GM20000 (cell line): ENCODE results near the gene USP13.

ENCODE experiments used
- DNase-seq: peaks from one replicate; pipeline ENCODE4 v3.0.0; 2012; ENCODE audit warnings: low spot score
- CTCF ChIP-seq: IDR thresholded peaks from 2 replicates; pipeline ENCODE4 v1.5.1; 2012; ENCODE audit warnings: mild to moderate bottlenecking, control low read depth; ENCODE audit errors: extremely low read depth, missing control alignments

USP13 gene

DNA sequence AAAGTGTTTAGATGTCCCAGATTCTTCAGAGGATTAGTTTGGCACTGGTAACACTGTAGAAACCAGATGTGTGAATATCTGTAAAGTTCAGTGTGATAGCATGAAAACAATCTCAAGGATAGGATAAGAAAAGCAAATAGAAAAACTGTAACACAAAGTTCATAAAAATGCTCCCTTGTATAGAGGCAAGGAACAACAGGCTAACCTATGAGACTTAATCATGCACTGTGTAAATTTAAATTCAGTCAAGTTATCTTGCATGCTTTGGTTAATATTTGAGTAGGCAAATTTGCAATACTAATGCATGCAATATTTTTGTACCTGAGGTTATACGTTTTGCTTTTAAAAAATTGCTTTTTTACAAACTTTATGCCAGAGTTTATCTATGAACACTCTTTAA, 144.4 kb downstream of the USP13 start:
- no peak for DNase-seq
- TF ChIP-seq CTCF = no peak

GRCh38 chr3:179801263-179801662, 148.4 kb downstream of the USP13 start:
- no peak for DNase-seq
- TF ChIP-seq CTCF = no peak

DNA sequence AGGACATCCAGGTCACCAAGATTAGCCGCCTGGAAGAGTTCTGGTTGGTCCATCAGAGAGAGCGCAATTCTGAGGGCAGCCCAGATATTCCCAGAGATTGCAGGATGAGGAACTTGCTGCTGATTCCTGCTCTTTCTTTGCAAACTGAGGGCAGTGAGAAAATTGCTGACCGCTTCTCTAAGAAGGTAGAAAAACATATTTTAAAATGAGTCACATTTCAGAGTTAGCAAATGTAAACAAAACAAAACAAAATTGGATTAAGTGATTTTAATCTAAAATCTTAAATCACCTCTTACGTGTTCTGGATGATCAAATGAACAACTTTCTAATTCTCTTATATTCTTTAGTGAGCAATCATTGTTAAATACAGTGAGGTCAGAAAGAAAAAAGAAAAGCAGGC, 149.0 kb downstream of the USP13 start:
- no peak for TF ChIP-seq CTCF
- no peak for DNase-seq

DNA sequence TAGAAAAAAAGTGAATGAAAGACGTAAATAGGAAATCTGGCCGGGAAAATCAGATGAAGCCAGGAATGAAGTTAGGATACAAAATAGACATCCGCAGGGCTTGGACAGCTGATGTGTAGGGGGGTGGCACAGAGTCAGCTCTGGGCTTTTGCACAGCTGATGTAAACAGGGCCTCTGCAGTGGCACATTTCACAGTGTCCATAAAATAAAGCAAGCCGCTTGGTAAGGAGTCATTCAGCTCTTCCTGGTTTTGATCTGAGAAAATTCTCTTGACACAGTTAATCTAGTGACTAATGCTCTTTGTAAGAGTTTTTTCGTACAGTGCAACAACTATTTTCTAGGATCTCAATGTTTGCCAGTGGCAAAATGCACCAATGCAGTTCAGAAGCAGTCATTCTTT, 153.3 kb downstream of the USP13 start:
- TF ChIP-seq CTCF = no peak
- DNase-seq = no peak

- DNase-seq = no peak
- no peak for TF ChIP-seq CTCF
Measured at GRCh38 chr3:179807588-179807987, 154.7 kb downstream of the USP13 start.

DNA sequence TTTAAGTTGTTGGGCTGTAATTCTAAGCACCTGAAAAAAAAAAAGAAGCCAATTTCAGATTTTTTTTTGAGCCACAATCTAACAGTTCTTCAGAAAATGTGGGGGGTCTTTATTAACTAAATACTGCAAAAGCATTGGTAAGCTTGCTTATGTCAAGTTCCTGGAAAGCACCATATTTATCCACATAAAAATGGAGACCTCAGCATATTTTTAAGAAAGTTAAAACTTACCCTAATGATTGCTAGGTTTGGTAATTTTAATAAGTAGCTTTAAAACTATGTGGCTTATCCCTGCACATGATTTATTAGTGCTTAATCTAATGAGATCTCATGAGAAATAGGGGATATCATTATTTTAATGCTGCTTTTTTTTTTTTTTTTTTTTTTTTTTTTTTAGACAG, 156.8 kb downstream of the USP13 start:
- no peak for DNase-seq
- no peak for TF ChIP-seq CTCF

DNA sequence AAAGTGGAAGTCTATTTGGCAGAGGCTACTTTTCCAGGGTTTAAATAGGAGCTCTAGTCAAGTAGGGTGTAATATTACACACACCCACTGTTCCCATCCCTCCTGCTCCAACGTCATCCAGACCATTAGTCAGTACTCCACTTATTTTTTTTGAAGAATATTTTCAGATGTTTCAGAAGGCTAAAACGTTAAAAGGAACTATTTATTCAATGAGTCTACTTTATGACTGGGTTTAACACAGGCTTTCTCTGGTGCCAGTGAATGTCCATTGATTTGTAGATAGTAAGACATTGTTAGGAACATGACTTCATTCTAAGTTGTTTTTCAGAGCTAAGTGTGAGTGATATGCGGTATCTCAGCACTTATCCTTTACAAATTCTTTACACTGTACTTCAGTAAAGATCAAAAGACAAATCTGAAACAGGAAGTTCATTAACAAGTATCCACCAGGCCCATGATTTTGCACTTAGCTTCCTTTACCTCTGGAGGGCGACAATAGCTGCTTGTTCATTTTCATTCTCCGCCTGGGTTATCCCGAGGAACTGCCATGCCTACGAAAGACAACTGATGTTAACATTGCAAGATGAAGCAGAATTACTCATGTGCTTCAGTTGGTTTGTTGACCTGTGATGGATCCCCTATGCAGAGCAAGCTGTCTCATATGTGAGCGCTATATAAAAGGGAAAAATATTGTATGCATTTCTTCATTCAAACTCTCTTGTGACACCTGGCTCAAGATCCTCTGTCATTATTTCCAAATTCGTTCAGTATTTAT, 158.7 kb downstream of the USP13 start:
- peak; percentile 48 for DNase-seq
- TF ChIP-seq CTCF = peak; percentile 17

GRCh38 chr3:179812096-179812382, 159.2 kb downstream of the USP13 start:
- TF ChIP-seq CTCF = no peak

More at GRCh38 chr3:179812096-179812382, 159.2 kb downstream of the USP13 start:
- DNase-seq = no peak
